GM18858 (cell line): ENCODE results near the gene TIMM17B.
"Not testable (repeated sequence)": the region's sequence is repeated elsewhere in the genome, so short reads cannot be mapped to it uniquely, and the experiment has no call there.

Source experiments
- ATAC-seq: cut with Tn5 transposase; IDR thresholded peaks from one replicate; pipeline ENCODE4 v1.9.1; 2021; ENCODE audit not compliant: unreplicated experiment

Gene TIMM17B

GRCh38 chrX:48897157-48897624 lies 377 bp downstream of the TIMM17B start:
- ATAC-seq = no peak

- no peak for ATAC-seq
These were observed 957 bp downstream of the TIMM17B start for GRCh38 chrX:48896611-48897011.

GRCh38 chrX:48894891-48895290 lies 2.7 kb downstream of the TIMM17B start:
- no peak for ATAC-seq

GRCh38 chrX:48893556-48894348 lies 3.8 kb downstream of the TIMM17B start:
- no peak for ATAC-seq

- no peak for ATAC-seq
These were observed 4.7 kb downstream of the TIMM17B start for GRCh38 chrX:48892896-48893295.

GRCh38 chrX:48891402-48892288 lies 5.9 kb downstream of the TIMM17B start:
- peak; percentile 68 for ATAC-seq

GRCh38 chrX:48890934-48891401 lies 6.6 kb downstream of the TIMM17B start:
- peak; percentile 24 for ATAC-seq

- ATAC-seq = no peak
These were observed 7.2 kb downstream of the TIMM17B start for GRCh38 chrX:48890296-48890925.

- not testable (repeated sequence) for ATAC-seq
These were observed 11.0 kb downstream of the TIMM17B start for GRCh38 chrX:48886586-48886985.

GRCh38 chrX:48883729-48884128 lies 13.8 kb downstream of the TIMM17B start:
- no peak for ATAC-seq

- not testable (repeated sequence) for ATAC-seq
These were observed 20.6 kb downstream of the TIMM17B start for GRCh38 chrX:48876944-48877343.

GRCh38 chrX:48872017-48872416 lies 25.6 kb downstream of the TIMM17B start:
- not testable (repeated sequence) for ATAC-seq

GRCh38 chrX:48864210-48864609 lies 33.4 kb downstream of the TIMM17B start:
- no peak for ATAC-seq

- ATAC-seq = no peak
These were observed 42.7 kb downstream of the TIMM17B start for GRCh38 chrX:48854898-48855297.

- ATAC-seq = not testable (repeated sequence)
These were observed 43.3 kb downstream of the TIMM17B start for GRCh38 chrX:48854121-48854804.

- not testable (repeated sequence) for ATAC-seq
These were observed 44.1 kb downstream of the TIMM17B start for GRCh38 chrX:48853494-48853893.

GRCh38 chrX:48852857-48853256 lies 44.7 kb downstream of the TIMM17B start:
- ATAC-seq = no peak

GRCh38 chrX:48848847-48849246 lies 48.7 kb downstream of the TIMM17B start:
- ATAC-seq = no peak
